Erythroblast (primary cell): ENCODE measurements around the gene COL5A2.

Source experiments
- GATA1 ChIP-seq: IDR thresholded peaks from 2 replicates; pipeline ENCODE4 v1.6.1; 2011; ENCODE audit warnings: low read depth, mild to moderate bottlenecking, control low read depth, low read length, moderate library complexity
- POLR2A ChIP-seq: IDR thresholded peaks from 2 replicates; pipeline ENCODE4 v1.6.1; 2011; ENCODE audit warnings: mild to moderate bottlenecking, low read length

DNA sequence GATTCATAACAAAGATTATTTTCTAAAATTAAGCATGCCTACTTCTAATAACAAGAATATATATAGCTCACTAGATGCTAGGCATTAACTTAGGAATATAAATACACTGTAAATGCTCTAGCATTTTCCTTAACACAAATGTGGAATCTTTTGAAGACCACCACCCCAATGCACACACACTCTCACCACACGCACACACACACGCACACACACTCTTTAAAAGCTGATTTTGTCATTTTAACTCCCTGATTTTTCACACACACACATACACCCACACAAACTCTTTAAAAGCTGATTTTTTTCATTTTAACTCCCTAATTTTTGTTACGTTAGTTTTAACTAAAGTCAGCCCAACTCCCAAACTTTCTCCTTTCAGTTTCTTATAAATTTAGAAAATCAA is 3.0 kb downstream of the COL5A2 start:
- TF ChIP-seq POLR2A (no peak), GATA1 (no peak)
